ENCODE measurements around the gene GNA14.

- TF ChIP-seq POLR2A (IDR thresholded peaks at IDR 0.05): no peak
- TF ChIP-seq, protein P1, sequence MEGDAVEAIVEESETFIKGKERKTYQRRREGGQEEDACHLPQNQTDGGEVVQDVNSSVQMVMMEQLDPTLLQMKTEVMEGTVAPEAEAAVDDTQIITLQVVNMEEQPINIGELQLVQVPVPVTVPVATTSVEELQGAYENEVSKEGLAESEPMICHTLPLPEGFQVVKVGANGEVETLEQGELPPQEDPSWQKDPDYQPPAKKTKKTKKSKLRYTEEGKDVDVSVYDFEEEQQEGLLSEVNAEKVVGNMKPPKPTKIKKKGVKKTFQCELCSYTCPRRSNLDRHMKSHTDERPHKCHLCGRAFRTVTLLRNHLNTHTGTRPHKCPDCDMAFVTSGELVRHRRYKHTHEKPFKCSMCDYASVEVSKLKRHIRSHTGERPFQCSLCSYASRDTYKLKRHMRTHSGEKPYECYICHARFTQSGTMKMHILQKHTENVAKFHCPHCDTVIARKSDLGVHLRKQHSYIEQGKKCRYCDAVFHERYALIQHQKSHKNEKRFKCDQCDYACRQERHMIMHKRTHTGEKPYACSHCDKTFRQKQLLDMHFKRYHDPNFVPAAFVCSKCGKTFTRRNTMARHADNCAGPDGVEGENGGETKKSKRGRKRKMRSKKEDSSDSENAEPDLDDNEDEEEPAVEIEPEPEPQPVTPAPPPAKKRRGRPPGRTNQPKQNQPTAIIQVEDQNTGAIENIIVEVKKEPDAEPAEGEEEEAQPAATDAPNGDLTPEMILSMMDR (IDR thresholded peaks at IDR 0.05): no peak
- TF ChIP-seq POLR2AphosphoS5 (IDR thresholded peaks at IDR 0.05): no peak
Observed at GRCh38 chr9:77464661-77465060, 183.5 kb downstream of the GNA14 start.

Data from breast epithelium (tissue), 3 donors.